Neuronal stem cell (in vitro differentiated cells): ENCODE measurements around the gene UQCC5.

Experiments used
- DNase-seq: peaks from one replicate; pipeline ENCODE4 v3.0.0-alpha.2; 2013; ENCODE audit warnings: low spot score
- H2AFZ ChIP-seq: one replicate; pipeline ENCODE4 v1.6.1; 2013; ENCODE audit warnings: mild to moderate bottlenecking, low read length, inconsistent platforms
- H2AK5ac ChIP-seq: 2 replicates; pipeline ENCODE4 v1.6.1; 2013; ENCODE audit warnings: low read depth, mild to moderate bottlenecking, inconsistent platforms, low read length, moderate library complexity, mixed read lengths
- H2BK120ac ChIP-seq: 2 replicates; pipeline ENCODE4 v1.6.1; 2013; ENCODE audit warnings: low read depth, mild to moderate bottlenecking, inconsistent platforms, low read length, moderate library complexity, mixed read lengths
- H2BK12ac ChIP-seq: one replicate; pipeline ENCODE4 v1.6.1; 2013; ENCODE audit warnings: low read length, inconsistent platforms
- H2BK15ac ChIP-seq: 2 replicates; pipeline ENCODE4 v1.6.1; 2013; ENCODE audit warnings: mild to moderate bottlenecking, low read length, inconsistent platforms, mixed read lengths
- H2BK5ac ChIP-seq: one replicate; pipeline ENCODE4 v1.6.1; 2013; ENCODE audit warnings: inconsistent platforms, mild to moderate bottlenecking, low read length, moderate library complexity
- H3K14ac ChIP-seq: one replicate; pipeline ENCODE4 v1.6.1; 2013; ENCODE audit warnings: low read length, inconsistent platforms
- H3K18ac ChIP-seq: 2 replicates; pipeline ENCODE4 v1.6.1; 2013; ENCODE audit warnings: low read length, inconsistent platforms
- H3K23ac ChIP-seq: 2 replicates; pipeline ENCODE4 v1.6.1; 2013; ENCODE audit warnings: low read depth, mild to moderate bottlenecking, mixed read lengths, low read length, inconsistent platforms; ENCODE audit not compliant: poor library complexity
- H3K27ac ChIP-seq: replicated peaks from 3 replicates; pipeline ENCODE4 v1.5.1; 2013; ENCODE audit warnings: low read length, inconsistent platforms
- H3K27me3 ChIP-seq, 3 experiments: 2 replicates each; pipeline ENCODE4 v1.6.1; 2013; ENCODE audit warnings: low read length in 3 of 3, mild to moderate bottlenecking in 2 of 3, inconsistent platforms in 1 of 3, low read depth in 1 of 3, mixed read lengths in 1 of 3, moderate library complexity in 1 of 3; ENCODE audit not compliant: control insufficient read depth in 3 of 3, insufficient read depth in 3 of 3
- H3K36me3 ChIP-seq, 2 donors: replicated peaks in 1 of 2; 2 replicates each; pipeline ENCODE4 v1.6.1; 2013; ENCODE audit warnings: low read length in 2 of 2; ENCODE audit not compliant: control insufficient read depth in 2 of 2, insufficient read depth in 2 of 2
- H3K4ac ChIP-seq: 2 replicates; pipeline ENCODE4 v1.6.1; 2013; ENCODE audit warnings: inconsistent platforms, mild to moderate bottlenecking, low read length, moderate library complexity
- H3K4me1 ChIP-seq, 2 donors: 1 replicate in 1 of 2; 2 replicates in 1 of 2; pipeline ENCODE4 v1.6.1; 2013; ENCODE audit warnings: low read length in 2 of 2, low read depth in 1 of 2; ENCODE audit not compliant: control insufficient read depth in 2 of 2, insufficient read depth in 1 of 2
- H3K4me2 ChIP-seq: one replicate; pipeline ENCODE4 v1.6.1; 2013; ENCODE audit warnings: mild to moderate bottlenecking, low read length, inconsistent platforms; ENCODE audit not compliant: insufficient read depth, poor library complexity, severe bottlenecking
- H3K4me3 ChIP-seq, 2 donors: 2 replicates each; pipeline ENCODE4 v1.5.1; 2013; ENCODE audit warnings: low read length in 2 of 2, mild to moderate bottlenecking in 2 of 2, inconsistent platforms in 1 of 2, moderate library complexity in 1 of 2
- H3K79me1 ChIP-seq: one replicate; pipeline ENCODE4 v1.6.1; 2013; ENCODE audit warnings: low read depth, mild to moderate bottlenecking, inconsistent platforms, low read length, moderate library complexity
- H3K9ac ChIP-seq: one replicate; pipeline ENCODE4 v1.6.1; 2013; ENCODE audit warnings: mild to moderate bottlenecking, low read depth, low read length, inconsistent platforms; ENCODE audit not compliant: poor library complexity
- H3K9me3 ChIP-seq, 2 donors: replicated peaks in 1 of 2; 2 replicates each; pipeline versions ENCODE3 to v1.6.1; 2013; ENCODE audit warnings: low read length in 2 of 2, mild to moderate bottlenecking in 2 of 2, inconsistent platforms in 1 of 2, low read depth in 1 of 2, mixed read lengths in 1 of 2, moderate library complexity in 1 of 2; ENCODE audit not compliant: control insufficient read depth in 2 of 2, insufficient read depth in 1 of 2
- H4K8ac ChIP-seq: one replicate; pipeline ENCODE4 v1.6.1; 2013; ENCODE audit warnings: low read depth, mild to moderate bottlenecking, inconsistent platforms, low read length, moderate library complexity
- H4K91ac ChIP-seq: one replicate; pipeline ENCODE4 v1.6.1; 2013; ENCODE audit warnings: low read length, low read depth, mild to moderate bottlenecking, inconsistent platforms; ENCODE audit not compliant: poor library complexity
- WGBS, 2 donors: extraction: QIAGEN DNeasy Blood & Tissue Kit; methylation state at CpG; one replicate each; pipeline ENCODE4 v1.1.7; 2013; ENCODE audit warnings: missing lambda C conversion rate in 2 of 2, mixed read lengths in 1 of 2; ENCODE audit not compliant: insufficient read length in 2 of 2, insufficient replicate concordance in 1 of 2; ENCODE audit errors: extremely low coverage in 2 of 2; 5-methylcytosine and 5-hydroxymethylcytosine counted together

UQCC5 gene

DNA sequence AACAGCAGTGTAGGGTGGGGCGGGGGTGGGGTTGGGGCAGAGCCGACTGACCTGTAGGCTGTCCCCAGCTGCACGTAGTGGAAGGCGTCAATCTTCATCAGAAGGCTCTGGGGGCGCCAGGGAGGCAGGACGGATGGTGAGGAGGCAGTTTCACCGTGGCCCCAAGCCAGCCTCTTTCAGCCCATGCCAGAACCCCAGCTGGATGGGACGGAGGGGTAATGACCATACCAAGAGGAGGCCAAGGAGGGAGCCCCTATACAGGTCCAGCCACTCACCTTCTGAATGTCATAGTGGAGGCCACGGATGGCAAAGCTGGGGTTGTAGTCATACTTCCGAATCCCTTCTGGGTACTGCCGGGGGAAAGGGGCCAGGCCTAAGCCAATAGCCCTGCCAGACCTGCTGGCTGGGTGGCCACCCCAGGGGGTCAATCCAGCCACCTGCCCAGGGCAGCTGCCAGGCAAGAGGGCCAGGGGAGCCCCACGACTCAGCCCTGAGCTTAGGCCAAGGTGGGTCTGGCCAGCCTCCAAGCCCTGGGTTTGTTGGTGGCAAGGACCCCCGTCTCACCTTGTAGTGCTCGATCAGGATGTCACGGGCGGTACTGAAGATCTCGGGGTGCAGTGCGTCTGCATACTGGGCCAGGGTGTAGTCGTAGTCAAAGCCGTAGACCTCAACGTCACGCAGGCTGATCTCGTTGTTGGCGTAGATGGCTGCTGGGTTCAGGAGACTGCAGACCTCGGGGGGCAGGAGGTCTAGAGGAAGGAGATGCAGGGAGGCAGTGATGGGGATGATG, 7.6 kb upstream of the UQCC5 start:
- no peak overlapping the region for H3K4ac ChIP-seq
- H2BK120ac ChIP-seq, result no peak overlapping the region
- H3K4me1 ChIP-seq, result peaks cover 22 to 32% of the 10 kb centered on the region in 2 donors
- no peak overlapping the region for H2BK5ac ChIP-seq
- H3K14ac ChIP-seq, result no peak overlapping the region
- no peak overlapping the region for H3K27ac ChIP-seq
- H3K36me3 ChIP-seq, result peaks cover 51 to 58% of the 10 kb centered on the region in 2 donors
- peak overlapping the region; percentile 23 for H4K8ac ChIP-seq
- no peak overlapping the region for H3K4me3 ChIP-seq
- no CpG with 5 or more reads among the region's 25 CpGs for WGBS, 2 donors
- no peak for DNase-seq
- no peak overlapping the region for H4K91ac ChIP-seq
- H2BK12ac ChIP-seq, result no peak overlapping the region
- no peak overlapping the region for H3K23ac ChIP-seq
- H3K4me2 ChIP-seq, result no peak overlapping the region
- H3K9ac ChIP-seq, result peak overlapping the region; percentile 35
- no peaks in the 10 kb centered on the region for H3K27me3 ChIP-seq
- H2BK15ac ChIP-seq, result peak overlapping the region; percentile 18
- H3K18ac ChIP-seq, result no peak overlapping the region
- H3K79me1 ChIP-seq, result peaks cover 22% of the 10 kb centered on the region
- H3K9me3 ChIP-seq, result no peaks in the 10 kb centered on the region
- H2AK5ac ChIP-seq, result no peak overlapping the region
- no peak overlapping the region for H2AFZ ChIP-seq

DNA sequence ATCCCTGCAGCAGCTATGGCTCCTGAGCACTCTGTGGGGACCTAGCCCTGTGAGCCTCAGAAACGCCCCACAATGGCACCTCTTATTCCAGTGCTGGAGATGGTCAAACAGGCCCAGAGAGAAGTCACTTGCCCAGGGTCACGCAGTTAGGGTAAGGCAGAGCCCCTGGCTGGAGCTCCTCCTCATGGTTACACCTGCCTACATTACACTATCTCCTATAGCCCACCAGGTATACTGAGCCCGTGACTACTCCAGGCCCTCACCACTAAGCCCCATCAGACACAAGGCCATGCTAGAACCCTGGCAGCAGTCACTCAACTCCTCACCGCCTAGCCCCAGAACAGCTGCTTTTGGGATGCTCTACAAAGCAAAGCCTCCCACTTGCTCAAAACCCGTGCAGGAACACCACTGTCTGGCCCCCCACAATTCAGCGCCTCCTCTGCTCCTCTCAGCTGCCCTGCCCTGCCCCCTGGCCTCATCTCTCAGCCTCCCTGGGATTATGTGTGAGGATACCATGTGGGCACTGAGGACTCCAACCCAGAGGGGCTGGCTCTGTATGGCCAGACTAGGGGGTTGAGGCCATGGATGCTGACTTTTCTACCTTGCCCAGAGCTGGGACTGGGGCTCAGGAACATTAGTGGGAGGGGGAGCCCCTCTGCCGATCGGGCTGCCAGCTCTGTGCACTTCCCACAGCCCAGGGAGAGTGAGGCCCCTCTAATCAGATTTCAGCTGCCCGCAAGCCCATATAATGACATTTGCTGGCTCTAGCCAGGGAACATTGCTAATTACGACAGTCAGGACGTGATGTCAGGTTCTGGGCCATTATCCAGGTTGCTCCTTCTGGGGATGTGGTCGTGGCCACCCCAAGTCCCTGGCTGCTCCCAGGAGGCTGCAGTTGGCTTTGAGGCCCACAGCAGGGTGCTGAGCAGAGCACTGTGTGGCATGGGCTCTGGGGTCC, 6.8 kb upstream of the UQCC5 start:
- no peak overlapping the region for H2BK12ac ChIP-seq
- H3K9me3 ChIP-seq, result no peaks in the 10 kb centered on the region
- WGBS, 2 donors, result no CpG with 5 or more reads among the region's 12 CpGs
- no peak overlapping the region for H4K91ac ChIP-seq
- no peaks in the 10 kb centered on the region for H3K27me3 ChIP-seq
- no peak overlapping the region for H4K8ac ChIP-seq
- no peak for DNase-seq
- no peak overlapping the region for H3K27ac ChIP-seq
- peak overlapping the region in 1 of 2 donors; percentile 12 for H3K4me3 ChIP-seq
- H2AFZ ChIP-seq, result no peak overlapping the region
- H3K14ac ChIP-seq, result no peak overlapping the region
- no peak overlapping the region for H3K18ac ChIP-seq
- peak overlapping the region; percentile 18 for H2BK15ac ChIP-seq
- peak overlapping the region; percentile 66 for H3K9ac ChIP-seq
- no peak overlapping the region for H2AK5ac ChIP-seq
- no peak overlapping the region for H2BK120ac ChIP-seq
- H3K4me1 ChIP-seq, result peaks cover 25 to 32% of the 10 kb centered on the region in 2 donors
- peaks cover 43 to 49% of the 10 kb centered on the region in 2 donors for H3K36me3 ChIP-seq
- peaks cover 22% of the 10 kb centered on the region for H3K79me1 ChIP-seq
- H3K23ac ChIP-seq, result peak overlapping the region; percentile 76
- no peak overlapping the region for H3K4me2 ChIP-seq
- H3K4ac ChIP-seq, result no peak overlapping the region
- H2BK5ac ChIP-seq, result no peak overlapping the region

DNA sequence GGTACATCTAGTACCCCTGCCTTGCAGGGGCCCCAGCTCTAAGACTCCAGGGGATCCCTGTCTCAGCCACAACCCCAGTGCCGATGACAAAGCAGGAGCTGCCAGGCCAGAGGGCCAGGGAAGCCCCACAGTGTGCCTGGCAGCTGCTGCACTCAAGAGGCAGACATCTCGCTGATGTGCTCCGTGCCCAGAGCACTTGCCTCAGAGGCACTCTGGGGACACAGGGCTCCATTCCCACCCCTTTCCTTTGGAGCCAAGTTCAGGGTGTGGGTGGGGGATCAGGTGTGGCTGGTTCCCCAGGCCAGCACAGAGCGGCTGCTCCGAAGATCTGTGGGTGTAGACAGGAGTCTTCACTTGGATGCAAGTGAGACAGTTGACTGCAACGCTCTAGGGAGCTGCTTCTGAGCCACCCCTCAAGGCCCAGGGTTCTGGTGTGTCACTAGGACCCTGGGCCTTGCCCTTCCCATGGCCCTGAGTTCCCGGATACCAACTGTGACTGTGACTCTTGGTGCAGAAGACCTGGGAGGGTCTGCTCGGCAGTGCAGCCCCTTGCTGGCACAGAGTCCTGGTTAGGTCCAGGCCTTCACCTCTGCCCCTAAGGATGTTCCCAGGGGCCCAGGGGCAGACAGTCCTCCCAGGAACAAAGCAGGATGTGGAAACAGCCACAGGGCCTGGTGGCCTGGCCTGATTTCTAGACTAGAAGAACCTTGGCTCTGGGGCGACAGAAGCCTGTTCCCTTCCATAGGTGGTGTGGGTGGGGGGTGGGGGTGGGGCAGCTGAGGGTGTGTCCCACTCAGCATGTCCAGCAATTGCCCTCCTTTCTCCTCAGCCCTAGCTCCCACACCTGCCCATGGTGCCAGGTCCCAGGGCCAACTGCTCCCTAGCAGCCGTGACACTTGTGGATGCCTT, 5.2 kb upstream of the UQCC5 start:
- no peak overlapping the region for H2BK120ac ChIP-seq
- no peak overlapping the region for H3K27ac ChIP-seq
- no peak overlapping the region for H3K4me3 ChIP-seq

More for the DNA sequence above, 5.2 kb upstream of the UQCC5 start:
- peaks cover 26 to 27% of the 10 kb centered on the region in 2 donors for H3K4me1 ChIP-seq
- H3K9ac ChIP-seq, result peak overlapping the region; percentile 55
- H2AK5ac ChIP-seq, result peak overlapping the region; percentile 25
- H3K36me3 ChIP-seq, result peaks cover 34 to 38% of the 10 kb centered on the region in 2 donors
- H3K4me2 ChIP-seq, result no peak overlapping the region
- no peak overlapping the region for H3K4ac ChIP-seq
- peak overlapping the region; percentile 57 for H2BK5ac ChIP-seq
- H2BK12ac ChIP-seq, result no peak overlapping the region
- no peak overlapping the region for H3K23ac ChIP-seq
- no peak overlapping the region for H2AFZ ChIP-seq
- no peak overlapping the region for H4K8ac ChIP-seq
- H3K9me3 ChIP-seq, result no peaks in the 10 kb centered on the region
- no CpG with 5 or more reads among the region's 10 CpGs for WGBS, 2 donors
- H3K18ac ChIP-seq, result peak overlapping the region; percentile 15
- no peak overlapping the region for H3K14ac ChIP-seq
- H3K27me3 ChIP-seq, result no peaks in the 10 kb centered on the region
- no peak for DNase-seq
- peaks cover 22% of the 10 kb centered on the region for H3K79me1 ChIP-seq
- H2BK15ac ChIP-seq, result no peak overlapping the region
- H4K91ac ChIP-seq, result no peak overlapping the region
